ENCODE results near the gene PDZD4.

The PDZD4 gene

DNA sequence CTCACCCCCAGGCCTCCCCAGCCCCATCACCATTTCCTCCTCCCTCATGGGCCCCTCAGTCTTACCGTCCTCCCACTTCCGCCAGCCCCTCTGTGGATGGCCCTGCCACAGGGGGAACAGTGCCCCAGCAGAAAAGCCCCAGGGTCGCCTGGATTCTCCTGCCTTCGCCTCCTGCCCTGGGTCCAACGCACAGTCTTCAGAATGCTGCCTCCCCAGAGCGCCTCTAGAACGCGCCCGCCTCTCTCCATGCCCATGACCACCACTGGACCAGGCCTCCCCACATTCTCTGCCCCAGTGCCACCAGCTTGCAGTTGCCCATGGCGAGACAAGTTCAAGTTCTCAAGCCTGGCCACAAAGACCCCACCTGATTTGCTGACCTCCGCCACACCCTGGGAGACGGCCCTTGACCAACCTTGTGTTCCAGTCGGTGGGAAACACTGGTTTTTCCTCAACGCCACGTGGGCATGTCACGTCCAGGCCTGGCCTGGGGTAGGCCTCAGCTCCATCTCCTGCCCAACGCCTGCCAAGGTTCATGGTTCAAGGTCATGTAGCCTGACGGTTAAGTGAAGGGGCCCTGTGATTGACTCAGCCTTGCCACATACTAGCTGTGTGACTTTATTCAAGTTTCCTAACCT lies 66.9 kb downstream of the PDZD4 start:
- DNase-seq = no peak

DNA sequence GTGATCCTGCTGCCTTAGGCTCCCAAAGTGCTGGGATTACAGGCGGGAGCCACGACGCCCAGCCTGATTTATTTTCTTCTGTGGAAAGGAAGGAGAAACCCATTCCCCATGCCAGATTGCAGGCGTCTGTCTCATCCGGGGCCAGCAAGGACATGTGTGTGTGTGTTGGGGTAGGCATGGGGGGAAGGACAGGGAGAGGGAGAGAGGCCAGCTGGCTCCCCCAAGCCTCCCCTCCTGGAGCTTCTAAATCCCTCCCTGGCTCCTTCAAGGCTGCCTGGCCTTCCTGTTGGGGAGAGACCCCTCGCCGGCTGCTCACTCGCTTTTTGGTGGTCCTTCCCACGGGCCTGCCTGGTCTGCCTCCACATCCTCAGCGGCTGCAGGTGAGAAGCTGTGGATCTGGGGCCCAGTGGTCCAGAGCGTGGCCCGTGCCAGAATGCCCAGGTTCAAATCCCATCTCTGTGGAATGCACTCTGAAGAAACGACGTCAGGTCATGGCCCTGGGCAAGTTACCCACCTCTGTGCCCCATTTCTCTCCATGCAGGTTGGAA lies 67.6 kb downstream of the PDZD4 start:
- DNase-seq = no peak

DNA sequence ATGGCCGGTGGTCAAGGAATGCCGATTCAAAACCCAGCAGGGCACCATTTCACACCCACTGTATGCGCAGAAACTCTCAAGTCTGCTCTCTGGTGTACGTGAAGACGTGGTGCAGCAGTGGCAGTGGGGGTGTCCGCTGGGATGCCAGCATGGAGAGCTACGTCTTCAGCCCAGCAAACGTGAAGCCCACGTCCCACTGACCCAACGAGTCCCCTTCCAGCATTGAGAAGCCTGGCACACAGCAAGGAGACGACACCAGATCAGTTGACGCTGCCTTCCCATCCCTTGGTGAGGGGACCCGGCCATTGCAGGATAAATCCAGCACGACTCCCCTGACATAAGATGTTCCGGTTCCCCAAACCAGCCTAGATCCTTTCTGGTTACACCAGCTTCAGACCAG lies 68.5 kb downstream of the PDZD4 start:
- DNase-seq = no peak

DNA sequence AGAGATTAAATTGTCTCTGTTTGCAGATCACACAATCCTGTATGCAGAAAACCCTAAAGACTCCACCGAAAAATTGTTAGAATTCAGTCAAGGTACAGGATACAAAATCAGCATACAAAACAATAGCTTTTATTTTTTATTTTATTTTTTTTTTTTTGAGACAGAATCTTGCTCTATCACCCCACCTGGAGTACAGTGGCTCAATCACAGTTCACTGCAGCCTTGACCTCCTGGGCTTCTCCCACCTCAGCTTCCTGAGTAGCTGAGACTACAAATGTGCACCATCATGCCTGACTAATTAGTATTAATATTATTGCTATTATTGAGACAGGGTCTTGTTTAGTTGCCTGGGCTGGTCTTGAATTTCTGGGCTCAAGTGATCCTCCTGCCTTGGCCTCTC lies 75.2 kb downstream of the PDZD4 start:
- DNase-seq = no peak
